Astrocyte of the cerebellum (primary cell): ENCODE data around the gene MBTPS1.

ENCODE experiments used
- DNase-seq: peaks from one replicate; pipeline ENCODE4 v3.0.0-alpha.2; 2011; ENCODE audit warnings: low read depth
- H3K4me3 ChIP-seq: 2 replicates; pipeline ENCODE4 v1.5.1; 2011; ENCODE audit warnings: mild to moderate bottlenecking, low read depth, low read length, moderate library complexity
- in situ Hi-C: cut with HindIII; loops from 2 replicates; pipeline ENCODE4 v1.10.0; 2017; ENCODE audit warnings: low sequenced_read_pairs
- TF ChIP-seq, protein P1 (sequence below): IDR thresholded peaks from 2 replicates; pipeline ENCODE4 v1.5.1; 2012; ENCODE audit warnings: low read length, low read depth, moderate library complexity, mild to moderate bottlenecking; ENCODE audit errors: missing control alignments

The MBTPS1 gene

DNA sequence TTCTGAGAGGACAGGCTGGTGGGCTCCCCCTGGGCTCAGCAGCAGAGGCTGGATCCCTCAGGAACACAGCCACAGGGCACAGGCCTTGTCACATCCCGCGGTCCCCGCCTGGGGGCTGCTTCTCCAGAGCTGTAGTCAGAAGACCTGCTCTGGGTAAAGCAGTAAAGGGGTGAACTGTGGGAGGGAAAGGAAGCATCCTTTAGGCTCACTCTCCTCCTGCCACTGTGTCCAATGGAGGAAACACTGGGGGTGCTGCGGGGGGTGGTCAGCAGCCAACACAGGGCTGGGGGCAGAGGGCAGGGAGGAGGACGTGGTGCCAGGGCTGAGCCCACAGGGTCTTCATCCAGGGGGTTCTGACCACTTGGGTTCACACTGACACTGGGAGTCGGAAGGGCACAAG is 69.1 kb downstream of the MBTPS1 start:
- TF ChIP-seq, protein P1, sequence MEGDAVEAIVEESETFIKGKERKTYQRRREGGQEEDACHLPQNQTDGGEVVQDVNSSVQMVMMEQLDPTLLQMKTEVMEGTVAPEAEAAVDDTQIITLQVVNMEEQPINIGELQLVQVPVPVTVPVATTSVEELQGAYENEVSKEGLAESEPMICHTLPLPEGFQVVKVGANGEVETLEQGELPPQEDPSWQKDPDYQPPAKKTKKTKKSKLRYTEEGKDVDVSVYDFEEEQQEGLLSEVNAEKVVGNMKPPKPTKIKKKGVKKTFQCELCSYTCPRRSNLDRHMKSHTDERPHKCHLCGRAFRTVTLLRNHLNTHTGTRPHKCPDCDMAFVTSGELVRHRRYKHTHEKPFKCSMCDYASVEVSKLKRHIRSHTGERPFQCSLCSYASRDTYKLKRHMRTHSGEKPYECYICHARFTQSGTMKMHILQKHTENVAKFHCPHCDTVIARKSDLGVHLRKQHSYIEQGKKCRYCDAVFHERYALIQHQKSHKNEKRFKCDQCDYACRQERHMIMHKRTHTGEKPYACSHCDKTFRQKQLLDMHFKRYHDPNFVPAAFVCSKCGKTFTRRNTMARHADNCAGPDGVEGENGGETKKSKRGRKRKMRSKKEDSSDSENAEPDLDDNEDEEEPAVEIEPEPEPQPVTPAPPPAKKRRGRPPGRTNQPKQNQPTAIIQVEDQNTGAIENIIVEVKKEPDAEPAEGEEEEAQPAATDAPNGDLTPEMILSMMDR = no peak
- in situ Hi-C loops = no loop called here
- no peak for DNase-seq
- H3K4me3 ChIP-seq = no peak overlapping the region

DNA sequence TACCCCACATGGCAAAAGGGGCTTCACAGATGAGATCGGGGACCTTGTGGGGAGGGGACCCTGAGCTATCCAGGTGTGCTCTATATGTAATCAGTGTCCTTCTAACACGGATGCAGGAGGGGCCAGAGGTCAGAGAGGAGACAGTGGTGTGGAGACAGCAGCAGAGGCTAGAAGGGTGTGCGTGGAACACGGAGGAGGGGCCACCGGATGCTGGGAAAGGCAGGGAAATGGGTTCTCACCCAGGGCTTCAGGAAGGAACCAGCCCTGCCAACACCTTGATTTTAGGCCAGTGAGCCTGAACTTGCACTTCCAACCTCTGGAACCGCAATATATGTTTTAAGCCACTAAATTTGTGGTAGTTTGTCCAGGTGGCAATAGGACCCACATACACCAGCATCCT is 69.5 kb downstream of the MBTPS1 start:
- in situ Hi-C loops = no loop called here
- no peak for DNase-seq
- TF ChIP-seq, protein P1 = no peak
- H3K4me3 ChIP-seq = no peak overlapping the region

DNA sequence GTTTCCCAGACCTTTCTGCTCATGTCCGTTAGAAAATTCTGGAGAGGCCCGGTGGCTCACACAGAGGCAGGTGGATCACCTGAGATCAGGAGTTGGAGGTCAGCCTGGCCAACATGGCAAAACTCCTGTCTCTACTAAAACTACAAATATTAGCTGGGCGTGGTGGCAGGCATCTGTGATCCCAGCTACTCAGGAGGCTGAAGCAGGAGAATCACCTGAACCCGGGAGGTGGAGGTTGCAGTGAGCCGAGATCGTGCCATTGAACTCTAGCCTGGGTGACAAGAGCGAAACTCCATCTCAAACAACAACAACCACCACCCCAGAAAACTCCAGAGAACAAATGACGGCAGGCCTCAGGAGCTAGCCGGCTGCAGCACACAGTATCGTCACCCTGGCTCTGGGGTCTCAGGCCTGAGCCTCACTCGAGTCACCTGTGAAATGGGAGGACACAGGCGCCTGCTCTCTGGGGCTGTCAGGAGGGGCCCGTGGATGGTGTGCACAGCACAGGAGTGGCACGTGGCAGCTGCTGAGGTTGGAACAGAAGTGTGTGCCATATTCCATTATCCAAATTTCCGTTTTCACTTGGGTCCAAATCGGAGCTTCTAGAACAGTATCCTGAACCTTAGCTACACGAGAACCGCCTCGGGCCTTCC is 70.8 kb downstream of the MBTPS1 start:
- TF ChIP-seq, protein P1 = no peak

DNA sequence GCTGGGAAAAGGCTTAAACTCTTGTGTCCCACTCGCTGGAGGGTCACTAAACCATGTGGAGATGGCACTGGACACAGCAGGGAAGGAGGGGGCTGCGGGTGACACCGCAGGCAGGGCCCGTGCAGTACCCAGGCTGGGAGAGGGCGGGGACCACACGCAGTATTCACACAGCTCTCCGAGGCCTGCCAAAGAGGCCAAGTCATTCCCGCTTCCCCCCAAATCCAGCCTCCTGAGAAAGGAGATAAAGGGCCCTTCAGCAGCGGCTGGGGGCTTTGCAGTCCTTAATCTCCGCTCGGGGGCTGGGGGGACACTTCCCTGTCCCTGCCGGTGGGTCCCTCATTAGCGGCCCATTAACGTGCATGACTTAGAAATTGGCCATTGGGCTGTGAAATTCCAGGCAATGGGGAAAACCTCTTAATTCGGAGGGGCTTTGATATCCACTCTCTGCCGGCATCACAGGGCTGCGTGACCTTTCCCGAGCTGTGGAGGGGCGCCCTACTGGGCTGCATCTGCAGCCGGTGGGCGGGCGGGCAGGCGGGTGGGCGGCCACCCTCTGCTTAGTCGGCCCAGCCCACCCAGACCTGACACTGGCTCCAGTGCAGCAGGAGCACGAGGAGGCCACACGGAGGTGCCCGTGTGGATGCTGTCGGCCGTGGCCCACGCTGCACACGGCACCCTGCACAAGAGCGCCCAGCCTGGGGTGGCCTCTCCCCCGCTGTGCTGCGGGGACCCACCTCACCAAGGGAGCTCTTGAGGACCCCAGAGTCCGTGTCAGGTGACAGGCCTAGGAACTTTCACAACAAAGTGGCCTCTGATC is 71.5 kb downstream of the MBTPS1 start:
- TF ChIP-seq, protein P1 = no peak
- in situ Hi-C loops = no loop called here
- H3K4me3 ChIP-seq = no peak overlapping the region
- DNase-seq = no peak

More for the DNA sequence above, 70.8 kb downstream of the MBTPS1 start:
- no peak overlapping the region for H3K4me3 ChIP-seq
- no peak for DNase-seq
- in situ Hi-C loops = no loop called here

DNA sequence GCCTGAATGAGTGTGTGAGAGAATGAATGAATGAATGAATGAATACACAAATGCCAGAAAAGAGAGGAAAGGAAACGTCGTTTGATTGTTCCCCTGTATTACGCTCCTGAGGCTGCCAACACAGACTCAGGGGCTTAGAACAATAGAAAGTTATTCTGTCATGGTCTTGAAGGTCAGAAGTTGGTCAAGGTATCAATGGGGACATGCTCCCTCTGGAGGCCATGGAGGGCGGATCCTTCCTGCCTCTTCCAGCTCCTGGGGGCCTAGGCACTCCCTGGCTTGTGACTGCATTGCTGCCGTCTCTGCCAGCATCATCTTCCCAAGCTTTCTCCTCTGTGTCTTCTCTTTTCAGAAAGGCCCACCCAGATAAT is 72.6 kb downstream of the MBTPS1 start:
- H3K4me3 ChIP-seq = no peak overlapping the region
- in situ Hi-C loops = no loop called here
- TF ChIP-seq, protein P1 = peak; percentile 43
- no peak for DNase-seq

DNA sequence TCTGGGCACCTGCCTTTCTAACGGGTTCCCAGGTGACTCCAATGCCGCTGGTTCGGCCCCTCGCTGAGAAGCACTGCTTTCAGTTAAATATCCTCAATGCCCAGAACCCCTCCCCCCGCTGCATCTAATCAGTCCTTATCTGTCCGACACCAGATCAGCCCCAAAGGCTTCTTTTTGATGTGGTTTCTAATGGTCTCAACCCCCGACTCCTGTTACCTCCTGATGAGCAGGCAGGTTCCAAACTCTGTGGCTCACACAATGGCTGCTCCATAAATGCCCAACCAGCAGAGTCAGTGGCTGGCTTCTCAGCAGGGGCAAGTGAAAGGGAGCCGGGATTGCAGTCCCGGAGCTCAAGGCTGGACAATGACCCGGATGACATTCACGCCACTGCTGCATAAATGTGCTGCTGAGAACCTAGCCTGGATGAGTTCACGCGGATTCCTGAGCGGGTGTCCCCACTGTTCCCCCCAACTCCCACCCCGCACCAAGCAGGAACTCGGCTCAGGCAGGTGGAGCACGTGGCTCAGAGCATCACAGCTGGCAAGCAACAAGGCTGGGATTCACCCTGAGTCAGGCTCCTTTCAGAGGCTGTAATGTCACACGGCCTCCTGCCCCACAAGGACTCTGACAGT is 73.1 kb downstream of the MBTPS1 start:
- no peak overlapping the region for H3K4me3 ChIP-seq
- TF ChIP-seq, protein P1 = no peak
- DNase-seq = no peak
- in situ Hi-C loops = no loop called here
